NCI-H2196 treated with DMSO at 0.1 percent for 48 hours (cell line): ENCODE data around the gene SH2D7.

ENCODE experiments used
- DNase-seq: peaks from one replicate; lab custom pipeline; 2025; ENCODE audit not compliant: unreplicated experiment; lab: John Stamatoyannopoulos, UW

Gene SH2D7

GRCh38 chr15:78092261-78093041 is at the start of gene SH2D7:
SH2D7 (plus strand) TSS chr15:78092561; CDS start chr15:78092585, 24 bp downstream.
- DNase-seq: no peak

GRCh38 chr15:78044407-78045155 is 47.8 kb upstream of the SH2D7 start:
- DNase-seq: no peak

GRCh38 chr15:78045189-78045588 is 47.2 kb upstream of the SH2D7 start:
- no peak for DNase-seq

- no peak for DNase-seq
Measured at GRCh38 chr15:78046796-78047341, 45.5 kb upstream of the SH2D7 start.

- DNase-seq: no peak
Measured at GRCh38 chr15:78047761-78048627, 44.4 kb upstream of the SH2D7 start.

GRCh38 chr15:78048628-78048920 is 43.8 kb upstream of the SH2D7 start:
- no peak for DNase-seq

GRCh38 chr15:78049691-78050440 is 42.5 kb upstream of the SH2D7 start:
- DNase-seq: no peak

GRCh38 chr15:78050441-78050809 is 41.9 kb upstream of the SH2D7 start:
- no peak for DNase-seq

GRCh38 chr15:78050826-78051225 is 41.5 kb upstream of the SH2D7 start:
- no peak for DNase-seq

GRCh38 chr15:78051596-78051995 is 40.8 kb upstream of the SH2D7 start:
- no peak for DNase-seq

- DNase-seq: no peak
Measured at GRCh38 chr15:78052001-78052401, 40.4 kb upstream of the SH2D7 start.

- no peak for DNase-seq
Measured at GRCh38 chr15:78052545-78052944, 39.8 kb upstream of the SH2D7 start.

- DNase-seq: no peak
Measured at GRCh38 chr15:78054518-78054917, 37.8 kb upstream of the SH2D7 start.

GRCh38 chr15:78054966-78055365 is 37.4 kb upstream of the SH2D7 start:
- no peak for DNase-seq

- DNase-seq: no peak
Measured at GRCh38 chr15:78055919-78056713, 36.2 kb upstream of the SH2D7 start.

- no peak for DNase-seq
Measured at GRCh38 chr15:78056714-78057269, 35.6 kb upstream of the SH2D7 start.

GRCh38 chr15:78057803-78058202 is 34.6 kb upstream of the SH2D7 start:
- no peak for DNase-seq

- DNase-seq: no peak
Measured at GRCh38 chr15:78058401-78058935, 33.9 kb upstream of the SH2D7 start.

GRCh38 chr15:78059110-78059839 is 33.1 kb upstream of the SH2D7 start:
- no peak for DNase-seq
